ENCODE measurements around the gene MCL1. TPM values are rescaled to one million over a fixed set of nuclear protein-coding genes. Genes with fewer than 3 reads are reported as not detected.

Gene MCL1
- polyA plus RNA-seq, 1 of the 3 experiments (the other 2 are of a cell fraction): 110 TPM

DNA sequence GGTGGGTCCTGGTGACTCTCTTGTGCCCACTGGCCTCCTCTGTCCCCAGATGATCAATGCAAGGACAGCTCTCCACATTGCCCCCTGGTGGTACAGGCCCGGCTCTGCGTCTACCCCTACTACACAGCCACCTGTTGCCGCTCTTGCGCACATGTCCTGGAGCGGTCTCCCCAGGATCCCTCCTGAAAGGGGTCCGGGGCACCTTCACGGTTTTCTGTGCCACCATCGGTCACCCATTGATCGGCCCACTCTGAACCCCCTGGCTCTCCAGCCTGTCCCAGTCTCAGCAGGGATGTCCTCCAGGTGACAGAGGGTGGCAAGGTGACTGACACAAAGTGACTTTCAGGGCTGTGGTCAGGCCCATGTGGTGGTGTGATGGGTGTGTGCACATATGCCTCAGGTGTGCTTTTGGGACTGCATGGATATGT, 19.4 kb downstream of the MCL1 start:
- Histone ChIP-seq H3K27ac (ENCODE audit: low read depth in 2 of 2, low read length in 1 of 2) (peak overlapping the region in 1 of 2 experiments; percentile 100; a peak in 1 of 4 replicates), H2AFZ (ENCODE audit: low read depth) (no peak overlapping the region), H4K20me1 (ENCODE audit: insufficient read depth) (peaks cover 6% of the 10 kb centered on the region; the same call in 1 of the 2 replicates), H3K36me3 (replicated peaks in 1 of 2; ENCODE audit: control insufficient read depth in 1 of 2, insufficient read depth in 2 of 2, low read length in 1 of 2) (no peaks in the 10 kb centered on the region), H3K79me2 (ENCODE audit: insufficient read depth) (peaks cover 59% of the 10 kb centered on the region), H3K4me1 (ENCODE audit: control insufficient read depth in 1 of 2, insufficient read depth in 2 of 2, low read depth in 1 of 2, low read length in 1 of 2) (peaks cover 33 to 39% of the 10 kb centered on the region in 2 experiments), H3K9me2 (no peaks in the 10 kb centered on the region), H3K9ac (0 out of 2 replicates have a peak overlapping the region, but pooled peaks have one; percentile 89), H3K9me3 (no peaks in the 10 kb centered on the region), H3K4me3 (ENCODE audit: low read depth in 2 of 2, low read length in 1 of 2) (no peak overlapping the region), H3K4me2 (peak overlapping the region; percentile 81), H3K27me3 (ENCODE audit: insufficient read depth) (no peaks in the 10 kb centered on the region), H3F3A (replicated peaks; ENCODE audit: insufficient read depth) (peaks cover 35% of the 10 kb centered on the region)
- CTCF ChIA-PET: interaction anchor here (0.7 to 6.2 kb wide), 40 partner anchors 10 to 436 kb away, joined by 3 to 142 read pairs (median 5); partner anchors contain the start of genes ADAMTSL4, CTSK, ENSA and FALEC
- POLR2A ChIA-PET: no interaction called here
- TF ChIP-seq SMC3 (IDR thresholded peaks at IDR 0.05; ENCODE audit: low read depth, low read length): peak; percentile 60
- TF ChIP-seq, protein P1, sequence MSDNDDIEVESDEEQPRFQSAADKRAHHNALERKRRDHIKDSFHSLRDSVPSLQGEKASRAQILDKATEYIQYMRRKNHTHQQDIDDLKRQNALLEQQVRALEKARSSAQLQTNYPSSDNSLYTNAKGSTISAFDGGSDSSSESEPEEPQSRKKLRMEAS (IDR thresholded peaks at IDR 0.05; ENCODE audit: low read depth): no peak
- TF ChIP-seq RAD21 (IDR thresholded peaks at IDR 0.05; ENCODE audit: low read length): peak; percentile 43
- peak; percentile 86 for TF ChIP-seq CTCF (IDR thresholded peaks at IDR 0.05)
- DNase-seq: peak; percentile 92
- WGBS (ENCODE audit: low lambda C conversion rate): 54% methylated on average over 6 of the region's 9 CpGs

DNA sequence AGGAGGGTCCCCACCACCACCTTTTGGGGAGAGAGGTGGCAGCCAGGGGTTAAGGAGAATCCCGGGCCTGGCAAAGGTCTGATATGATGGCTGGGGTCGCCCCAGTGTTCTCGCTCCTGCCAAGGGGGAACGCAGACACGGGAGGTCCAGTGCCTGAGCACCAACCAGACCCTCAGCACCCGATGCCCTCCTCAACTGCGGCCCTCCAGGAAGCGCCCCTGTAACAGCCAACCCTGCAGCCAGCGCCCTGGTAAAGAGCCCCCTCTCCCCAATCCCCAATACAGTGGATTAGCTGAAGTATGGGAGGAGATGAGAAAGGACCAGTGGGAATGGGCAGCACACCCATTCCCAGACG, 19.8 kb downstream of the MCL1 start:
- POLR2A ChIA-PET: no interaction called here
- H3K36me3 ChIP-seq (replicated peaks in 1 of 2; ENCODE audit: control insufficient read depth in 1 of 2, insufficient read depth in 2 of 2, low read length in 1 of 2): no peaks in the 10 kb centered on the region
- peaks cover 6% of the 10 kb centered on the region; the same call in 1 of the 2 replicates for H4K20me1 ChIP-seq (ENCODE audit: insufficient read depth)
- H3K9ac ChIP-seq: no peak overlapping the region
- H3K79me2 ChIP-seq (ENCODE audit: insufficient read depth): peaks cover 55% of the 10 kb centered on the region
- H3K4me3 ChIP-seq (ENCODE audit: low read depth in 2 of 2, low read length in 1 of 2): no peak overlapping the region
- peaks cover 31 to 39% of the 10 kb centered on the region in 2 experiments for H3K4me1 ChIP-seq (ENCODE audit: control insufficient read depth in 1 of 2, insufficient read depth in 2 of 2, low read depth in 1 of 2, low read length in 1 of 2)
- no peak overlapping the region for H3K27ac ChIP-seq (ENCODE audit: low read depth in 2 of 2, low read length in 1 of 2)
- no peak overlapping the region for H2AFZ ChIP-seq (ENCODE audit: low read depth)
- TF ChIP-seq FOSL2 (IDR thresholded peaks at IDR 0.05; ENCODE audit: borderline replicate concordance, low read depth) (no peak), TAF1 (IDR thresholded peaks at IDR 0.05; ENCODE audit: borderline replicate concordance, low read depth, low read length) (no peak), SIN3A (IDR thresholded peaks at IDR 0.05; ENCODE audit: borderline replicate concordance, low read depth, low read length) (no peak), RXRA (IDR thresholded peaks at IDR 0.05; ENCODE audit: borderline replicate concordance, low read depth) (no peak), GABPA (IDR thresholded peaks at IDR 0.05; ENCODE audit: low read depth) (no peak), NFIC (IDR thresholded peaks at IDR 0.05; ENCODE audit: borderline replicate concordance) (no peak), YY1 (IDR thresholded peaks at IDR 0.05; ENCODE audit: low read depth) (no peak), SMC3 (IDR thresholded peaks at IDR 0.05; ENCODE audit: low read depth, low read length) (no peak)
- TF ChIP-seq, protein P2, sequence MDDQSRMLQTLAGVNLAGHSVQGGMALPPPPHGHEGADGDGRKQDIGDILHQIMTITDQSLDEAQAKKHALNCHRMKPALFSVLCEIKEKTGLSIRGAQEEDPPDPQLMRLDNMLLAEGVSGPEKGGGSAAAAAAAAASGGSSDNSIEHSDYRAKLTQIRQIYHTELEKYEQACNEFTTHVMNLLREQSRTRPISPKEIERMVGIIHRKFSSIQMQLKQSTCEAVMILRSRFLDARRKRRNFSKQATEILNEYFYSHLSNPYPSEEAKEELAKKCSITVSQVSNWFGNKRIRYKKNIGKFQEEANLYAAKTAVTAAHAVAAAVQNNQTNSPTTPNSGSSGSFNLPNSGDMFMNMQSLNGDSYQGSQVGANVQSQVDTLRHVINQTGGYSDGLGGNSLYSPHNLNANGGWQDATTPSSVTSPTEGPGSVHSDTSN (IDR thresholded peaks at IDR 0.05): no peak
- TF ChIP-seq, protein P3, sequence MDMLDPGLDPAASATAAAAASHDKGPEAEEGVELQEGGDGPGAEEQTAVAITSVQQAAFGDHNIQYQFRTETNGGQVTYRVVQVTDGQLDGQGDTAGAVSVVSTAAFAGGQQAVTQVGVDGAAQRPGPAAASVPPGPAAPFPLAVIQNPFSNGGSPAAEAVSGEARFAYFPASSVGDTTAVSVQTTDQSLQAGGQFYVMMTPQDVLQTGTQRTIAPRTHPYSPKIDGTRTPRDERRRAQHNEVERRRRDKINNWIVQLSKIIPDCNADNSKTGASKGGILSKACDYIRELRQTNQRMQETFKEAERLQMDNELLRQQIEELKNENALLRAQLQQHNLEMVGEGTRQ (IDR thresholded peaks at IDR 0.05; ENCODE audit: borderline replicate concordance, low read depth, low read length): no peak
- H3K27me3 ChIP-seq (ENCODE audit: insufficient read depth): no peaks in the 10 kb centered on the region
- no peak for DNase-seq
- WGBS (ENCODE audit: low lambda C conversion rate): 89% methylated on average over 3 of the region's 10 CpGs
- H3F3A ChIP-seq (replicated peaks; ENCODE audit: insufficient read depth): peaks cover 32% of the 10 kb centered on the region
- H3K9me3 ChIP-seq: no peaks in the 10 kb centered on the region
- CTCF ChIA-PET: interaction anchor here (0.7 to 6.2 kb wide), 24 partner anchors 10 to 447 kb away, joined by 3 to 142 read pairs (median 5); partner anchors contain the start of genes ADAMTSL4, ENSA, FALEC and MCL1
- no peak overlapping the region for H3K4me2 ChIP-seq
- no peaks in the 10 kb centered on the region for H3K9me2 ChIP-seq
